ENCODE measurements around the gene NRG4.

DNA sequence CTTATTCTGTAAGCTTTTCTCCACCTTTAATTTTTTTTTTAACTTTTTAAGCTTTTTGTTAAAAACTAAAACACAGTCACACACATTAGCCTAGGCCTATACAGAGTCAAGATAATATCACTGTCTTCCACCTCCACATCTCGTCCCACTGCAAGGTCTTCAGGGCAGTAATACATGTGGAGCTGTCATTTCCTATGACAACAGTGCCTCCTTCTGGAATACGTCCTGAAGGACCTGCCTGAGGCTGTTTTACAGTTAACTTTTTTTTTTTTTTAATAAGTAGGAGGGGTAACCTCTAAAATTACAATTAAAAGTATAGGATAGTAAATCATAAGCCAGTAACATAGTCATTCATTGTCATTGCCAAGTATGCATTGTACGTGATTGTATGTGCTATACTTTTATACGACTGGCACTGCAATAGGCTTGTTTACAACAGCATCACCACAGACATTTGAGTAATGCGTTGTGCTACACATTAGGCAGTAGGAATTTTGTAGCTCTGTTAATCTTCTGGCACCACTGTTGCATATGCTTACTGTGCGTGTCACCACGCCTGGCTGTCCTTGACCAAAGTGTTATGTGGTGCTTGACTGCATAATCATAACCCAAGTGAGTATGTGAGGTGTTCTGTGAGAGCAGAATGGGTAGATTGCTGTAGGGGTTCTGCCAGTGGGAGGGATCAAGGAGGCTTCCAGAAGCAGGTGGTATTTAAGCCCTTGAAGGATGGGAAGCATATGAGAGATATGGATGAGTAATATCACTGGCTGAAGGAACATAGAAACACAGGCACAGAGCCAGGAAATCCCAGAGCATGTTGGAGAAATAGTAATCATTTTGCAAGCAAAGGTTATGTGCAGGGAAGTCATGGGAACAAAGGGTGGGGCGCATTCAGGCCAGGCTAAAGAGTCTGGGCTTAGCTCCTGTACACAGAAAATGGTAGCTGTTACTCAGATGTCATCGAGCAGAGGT lies 90.2 kb downstream of the NRG4 start:
- TF ChIP-seq POLR2AphosphoS5 (IDR thresholded peaks at IDR 0.05; ENCODE audit: insufficient read depth, low read depth, low read length) (no peak), CTCF (IDR thresholded peaks at IDR 0.05; ENCODE audit: extremely low read depth in 1 of 2, insufficient read depth in 1 of 2, low read depth in 1 of 2, low read length in 2 of 2) (peak; percentile 34 to 44)
